ENCODE results near the gene PRUNE1.

PRUNE1 gene

DNA sequence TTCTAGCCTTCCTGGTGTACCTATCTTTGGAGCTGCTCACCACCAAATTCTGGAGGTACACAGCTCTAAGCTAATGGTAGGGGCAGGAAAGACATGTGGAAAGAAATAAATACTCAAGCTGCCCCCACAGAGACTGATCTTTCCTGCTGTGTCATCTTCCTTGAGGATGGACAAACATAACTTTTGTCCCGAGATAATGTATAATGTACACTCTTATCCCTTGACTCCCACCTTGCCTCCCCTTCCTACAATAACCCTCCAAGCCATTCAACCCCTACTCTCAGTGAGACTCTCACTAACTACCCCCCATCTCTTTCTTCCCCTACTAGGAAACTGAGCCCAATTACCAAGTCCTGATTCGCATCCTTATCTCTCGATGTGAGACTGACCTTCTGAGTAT is 14.0 kb upstream of the PRUNE1 start:
- H3K4me3 ChIP-seq (ENCODE audit: low read length): no peak overlapping the region
- TF ChIP-seq CTCF (conservative IDR thresholded peaks at IDR 0.05; ENCODE audit: low read length): no peak
- DNase-seq (ENCODE audit: low read depth): no peak

DNA sequence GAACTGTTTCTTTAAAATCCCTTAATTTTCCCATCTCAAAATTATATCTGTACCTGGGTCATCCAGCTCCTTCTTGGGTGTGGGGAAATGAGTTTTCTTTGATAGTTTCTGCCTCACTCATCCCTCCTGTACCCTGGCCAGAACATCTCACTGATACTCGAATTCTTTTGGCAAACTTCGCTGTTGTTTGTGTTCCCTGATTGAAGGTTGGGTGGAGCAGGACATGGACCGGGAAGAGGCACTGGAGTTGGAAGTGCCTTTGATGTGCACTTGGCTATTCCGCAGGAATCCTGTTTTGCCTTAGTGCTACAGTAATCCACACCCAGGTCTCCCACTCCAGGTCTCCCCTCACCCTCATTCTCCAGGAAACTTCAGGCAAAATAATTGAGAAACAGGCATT is 12.8 kb upstream of the PRUNE1 start:
- no peak for TF ChIP-seq CTCF (conservative IDR thresholded peaks at IDR 0.05; ENCODE audit: low read length)
- DNase-seq (ENCODE audit: low read depth): no peak
- H3K4me3 ChIP-seq (ENCODE audit: low read length): no peak overlapping the region; the same call in 1 of the 2 replicates

DNA sequence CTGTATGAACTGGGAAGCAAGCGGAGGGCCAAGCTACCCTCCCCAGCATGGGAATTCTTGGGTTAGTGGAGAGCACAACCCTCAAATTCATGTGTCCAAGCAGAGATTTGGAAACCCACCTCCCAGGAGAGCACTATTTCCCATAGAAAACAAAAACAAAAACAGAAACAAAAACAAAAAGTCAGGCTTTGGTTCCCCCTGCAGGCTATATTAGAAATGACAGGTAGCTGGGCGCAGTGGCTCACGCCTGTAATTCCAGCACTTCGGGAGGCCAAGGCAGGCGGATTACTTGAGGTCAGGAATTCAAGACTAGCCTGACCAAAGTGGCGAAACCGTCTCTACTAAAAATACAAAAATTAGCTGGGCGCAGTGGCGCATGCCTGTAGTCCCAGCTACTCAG is 12.4 kb upstream of the PRUNE1 start:
- H3K4me3 ChIP-seq (ENCODE audit: low read length): peak overlapping the region; percentile 40
- peak; percentile 64 for DNase-seq (ENCODE audit: low read depth)
- peak; percentile 69 for TF ChIP-seq CTCF (conservative IDR thresholded peaks at IDR 0.05; ENCODE audit: low read length)

- H3K4me3 ChIP-seq (ENCODE audit: low read length): no peak overlapping the region
- TF ChIP-seq CTCF (conservative IDR thresholded peaks at IDR 0.05; ENCODE audit: low read length): no peak
- no peak for DNase-seq (ENCODE audit: low read depth)
These were observed 10.9 kb upstream of the PRUNE1 start for GRCh38 chr1:150997126-150997872.

GRCh38 chr1:150997949-150998348 is 10.3 kb upstream of the PRUNE1 start:
- H3K4me3 ChIP-seq (ENCODE audit: low read length): no peak overlapping the region
- no peak for DNase-seq (ENCODE audit: low read depth)
- TF ChIP-seq CTCF (conservative IDR thresholded peaks at IDR 0.05; ENCODE audit: low read length): no peak

GRCh38 chr1:150999051-150999674 is 9.1 kb upstream of the PRUNE1 start:
- TF ChIP-seq CTCF (conservative IDR thresholded peaks at IDR 0.05; ENCODE audit: low read length): no peak
- no peak overlapping the region for H3K4me3 ChIP-seq (ENCODE audit: low read length)
- peak; percentile 40 for DNase-seq (ENCODE audit: low read depth)

GRCh38 chr1:150999926-151000325 is 8.3 kb upstream of the PRUNE1 start:
- no peak for DNase-seq (ENCODE audit: low read depth)
- no peak for TF ChIP-seq CTCF (conservative IDR thresholded peaks at IDR 0.05; ENCODE audit: low read length)
- no peak overlapping the region for H3K4me3 ChIP-seq (ENCODE audit: low read length)

All from AG10803 (cell line).